HUES64 (cell line): ENCODE data around the gene PLOD1.

Experiments
- H3K27ac ChIP-seq: 2 replicates; pipeline ENCODE4 v1.7.0; 2013; ENCODE audit warnings: low read depth, low read length, inconsistent platforms
- H3K27me3 ChIP-seq: 2 replicates; pipeline ENCODE4 v1.6.1; 2013; ENCODE audit warnings: mild to moderate bottlenecking, low read length; ENCODE audit not compliant: insufficient read depth
- H3K36me3 ChIP-seq: 2 replicates; pipeline ENCODE4 v1.6.1; 2013; ENCODE audit warnings: mild to moderate bottlenecking, low read length; ENCODE audit not compliant: insufficient read depth
- H3K4me1 ChIP-seq: 2 replicates; pipeline ENCODE4 v1.6.1; 2013; ENCODE audit warnings: mild to moderate bottlenecking, low read length, moderate library complexity; ENCODE audit not compliant: insufficient read depth
- H3K4me3 ChIP-seq: 2 replicates; pipeline ENCODE4 v1.5.1; 2013; ENCODE audit warnings: mild to moderate bottlenecking, low read length, moderate library complexity
- H3K9ac ChIP-seq: 2 replicates; pipeline ENCODE4 v1.6.1; 2013; ENCODE audit warnings: mild to moderate bottlenecking, low read depth, low read length
- H3K9me3 ChIP-seq: 2 replicates; pipeline ENCODE4 v1.6.1; 2013; ENCODE audit warnings: low read depth, low read length; ENCODE audit not compliant: insufficient read depth
- WGBS: fragments of 150-250, 120-280 bp; methylation state at CpG from one replicate; pipeline ENCODE4 v1.1.7; 2013; ENCODE audit warnings: missing lambda C conversion rate; 5-methylcytosine and 5-hydroxymethylcytosine counted together

The PLOD1 gene

DNA sequence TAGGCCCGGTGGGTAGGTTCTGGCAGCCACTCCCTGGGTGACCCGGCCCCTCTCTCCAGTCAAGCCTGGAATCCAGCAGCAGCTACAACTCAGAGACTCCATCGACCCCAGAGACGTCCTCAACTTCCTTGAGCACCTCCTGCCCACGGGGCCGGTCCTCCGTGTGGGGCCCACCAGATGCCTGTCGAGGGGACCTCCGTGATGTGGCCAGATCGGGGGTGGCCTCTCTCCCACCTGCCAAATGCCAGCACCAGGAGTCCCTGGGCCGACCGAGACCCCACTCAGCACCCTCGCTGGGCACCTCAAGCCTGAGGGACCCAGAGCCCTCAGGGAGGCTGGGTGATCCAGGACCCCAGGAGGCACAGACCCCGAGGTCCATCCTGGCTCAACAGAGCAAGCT, 87.5 kb downstream of the PLOD1 start:
- H3K36me3 ChIP-seq, result peaks cover 47% of the 10 kb centered on the region
- no peaks in the 10 kb centered on the region for H3K4me1 ChIP-seq
- no peaks in the 10 kb centered on the region for H3K27me3 ChIP-seq
- H3K9me3 ChIP-seq, result no peaks in the 10 kb centered on the region
- no peak overlapping the region for H3K9ac ChIP-seq
- H3K27ac ChIP-seq, result no peak overlapping the region
- H3K4me3 ChIP-seq, result no peak overlapping the region
- WGBS, result 96% methylated on average over 14 of the region's 14 CpGs
